Stimulated activated CD8-positive, alpha-beta memory T cell treated with anti-CD3 and anti-CD28 coated beads, Interleukin-15, amount 100 ng/mL, for 4 hours (primary cell): ENCODE results near the gene DNER.
"Not testable (repeated sequence)": the region's sequence is repeated elsewhere in the genome, so short reads cannot be mapped to it uniquely, and the experiment has no call there.

ENCODE experiments used
- DNase-seq, 2 donors: peaks; one replicate each; pipeline ENCODE4 v3.0.0-alpha.2; 2020; ENCODE audit warnings: low read depth in 2 of 2

DNER gene

GRCh38 chr2:229718057-229718456, 3.7 kb upstream of the DNER start:
- DNase-seq: no peak

GRCh38 chr2:229715895-229716507, 1.6 kb upstream of the DNER start:
- DNase-seq: no peak

GRCh38 chr2:229714736-229715541, 584 bp upstream of the DNER start:
- no peak for DNase-seq

- no peak for DNase-seq
Observed at GRCh38 chr2:229713371-229714079, 830 bp downstream of the DNER start.

- no peak for DNase-seq
Observed at GRCh38 chr2:229712136-229712535, 2.2 kb downstream of the DNER start.

GRCh38 chr2:229708335-229708734, 6.0 kb downstream of the DNER start:
- no peak for DNase-seq

- DNase-seq: no peak
Observed at GRCh38 chr2:229703909-229704630, 10.3 kb downstream of the DNER start.

- DNase-seq: no peak
Observed at GRCh38 chr2:229701716-229702115, 12.6 kb downstream of the DNER start.

- DNase-seq: no peak
Observed at GRCh38 chr2:229701062-229701461, 13.3 kb downstream of the DNER start.

GRCh38 chr2:229695961-229696360, 18.4 kb downstream of the DNER start:
- DNase-seq: no peak

GRCh38 chr2:229693845-229694244, 20.5 kb downstream of the DNER start:
- DNase-seq: not testable (repeated sequence)

- no peak for DNase-seq
Observed at GRCh38 chr2:229691631-229692030, 22.7 kb downstream of the DNER start.

- DNase-seq: no peak
Observed at GRCh38 chr2:229689307-229689839, 25.0 kb downstream of the DNER start.

GRCh38 chr2:229688141-229688540, 26.2 kb downstream of the DNER start:
- no peak for DNase-seq

GRCh38 chr2:229686122-229686919, 28.0 kb downstream of the DNER start:
- no peak for DNase-seq

GRCh38 chr2:229684942-229685562, 29.3 kb downstream of the DNER start:
- no peak for DNase-seq

GRCh38 chr2:229679393-229680125, 34.8 kb downstream of the DNER start:
- no peak for DNase-seq

GRCh38 chr2:229675569-229675968, 38.8 kb downstream of the DNER start:
- DNase-seq: no peak

- no peak for DNase-seq
Observed at GRCh38 chr2:229674830-229675530, 39.4 kb downstream of the DNER start.
